IPS-NIHi11 (cell line): ENCODE data around the gene DNMT3A.
"Not testable (repeated sequence)": the region's sequence is repeated elsewhere in the genome, so short reads cannot be mapped to it uniquely, and the experiment has no call there.

Experiments used
- DNase-seq: peaks from one replicate; pipeline ENCODE4 v3.0.0; 2012; ENCODE audit warnings: mixed read lengths, low spot score

Gene DNMT3A

GRCh38 chr2:25234738-25235137 is 107.0 kb downstream of the DNMT3A start:
- no peak for DNase-seq

GRCh38 chr2:25233916-25234605 is 107.7 kb downstream of the DNMT3A start:
- no peak for DNase-seq

- DNase-seq = no peak
These were observed 109.4 kb downstream of the DNMT3A start for GRCh38 chr2:25232248-25232825.

- no peak for DNase-seq
These were observed 110.8 kb downstream of the DNMT3A start for GRCh38 chr2:25230948-25231311.

- DNase-seq = no peak
These were observed 111.4 kb downstream of the DNMT3A start for GRCh38 chr2:25230198-25230947.

GRCh38 chr2:25229279-25230197 is 112.2 kb downstream of the DNMT3A start:
- no peak for DNase-seq

- DNase-seq = peak; percentile 88
These were observed 112.9 kb downstream of the DNMT3A start for GRCh38 chr2:25228848-25229278.

- no peak for DNase-seq
These were observed 114.1 kb downstream of the DNMT3A start for GRCh38 chr2:25227576-25227975.

GRCh38 chr2:25226827-25227226 is 114.9 kb downstream of the DNMT3A start:
- no peak for DNase-seq

- DNase-seq = no peak
These were observed 119.1 kb downstream of the DNMT3A start for GRCh38 chr2:25222477-25223121.

- no peak for DNase-seq
These were observed 120.1 kb downstream of the DNMT3A start for GRCh38 chr2:25221579-25221978.

GRCh38 chr2:25220313-25220712 is 121.4 kb downstream of the DNMT3A start:
- DNase-seq = no peak

- DNase-seq = no peak
These were observed 122.1 kb downstream of the DNMT3A start for GRCh38 chr2:25219621-25220020.

- DNase-seq = no peak
These were observed 123.6 kb downstream of the DNMT3A start for GRCh38 chr2:25218100-25218499.

- peak; percentile 96 for DNase-seq
These were observed 125.6 kb downstream of the DNMT3A start for GRCh38 chr2:25215948-25216679.

GRCh38 chr2:25215232-25215631 is 126.5 kb downstream of the DNMT3A start:
- no peak for DNase-seq

- DNase-seq = no peak
These were observed 128.5 kb downstream of the DNMT3A start for GRCh38 chr2:25213229-25213628.

GRCh38 chr2:25210923-25211322 is 130.8 kb downstream of the DNMT3A start:
- not testable (repeated sequence) for DNase-seq

- peak; percentile 31 for DNase-seq
These were observed 134.6 kb downstream of the DNMT3A start for GRCh38 chr2:25207078-25207545.

GRCh38 chr2:25204190-25204838 is 137.4 kb downstream of the DNMT3A start:
- peak; percentile 28 for DNase-seq
